Astrocyte of the spinal cord (primary cell): Measurements from ENCODE around the gene HNRNPL.
"Not testable (repeated sequence)": the region's sequence is repeated elsewhere in the genome, so short reads cannot be mapped to it uniquely, and the experiment has no call there.

ENCODE experiments used
- DNase-seq: peaks from one replicate; pipeline ENCODE4 v3.0.0; 2011; ENCODE audit warnings: low read depth, low spot score
- H3K4me3 ChIP-seq: 2 replicates; pipeline ENCODE4 v1.5.1; 2011; ENCODE audit warnings: low read depth, mild to moderate bottlenecking, low read length, moderate library complexity
- in situ Hi-C: cut with HindIII; loops from 2 replicates; pipeline ENCODE4 v1.10.0; 2017; ENCODE audit warnings: low sequenced_read_pairs
- TF ChIP-seq, protein P1 (sequence below): IDR thresholded peaks from 2 replicates; pipeline ENCODE4 v1.5.1; 2012; ENCODE audit warnings: low read depth, mild to moderate bottlenecking, low read length, inconsistent platforms

Gene HNRNPL

GRCh38 chr19:38869836-38870607 lies 20.2 kb upstream of the HNRNPL start:
- peak overlapping the region; percentile 43 for H3K4me3 ChIP-seq
- in situ Hi-C loops = no loop called here
- DNase-seq = peak; percentile 28
- TF ChIP-seq, protein P1, sequence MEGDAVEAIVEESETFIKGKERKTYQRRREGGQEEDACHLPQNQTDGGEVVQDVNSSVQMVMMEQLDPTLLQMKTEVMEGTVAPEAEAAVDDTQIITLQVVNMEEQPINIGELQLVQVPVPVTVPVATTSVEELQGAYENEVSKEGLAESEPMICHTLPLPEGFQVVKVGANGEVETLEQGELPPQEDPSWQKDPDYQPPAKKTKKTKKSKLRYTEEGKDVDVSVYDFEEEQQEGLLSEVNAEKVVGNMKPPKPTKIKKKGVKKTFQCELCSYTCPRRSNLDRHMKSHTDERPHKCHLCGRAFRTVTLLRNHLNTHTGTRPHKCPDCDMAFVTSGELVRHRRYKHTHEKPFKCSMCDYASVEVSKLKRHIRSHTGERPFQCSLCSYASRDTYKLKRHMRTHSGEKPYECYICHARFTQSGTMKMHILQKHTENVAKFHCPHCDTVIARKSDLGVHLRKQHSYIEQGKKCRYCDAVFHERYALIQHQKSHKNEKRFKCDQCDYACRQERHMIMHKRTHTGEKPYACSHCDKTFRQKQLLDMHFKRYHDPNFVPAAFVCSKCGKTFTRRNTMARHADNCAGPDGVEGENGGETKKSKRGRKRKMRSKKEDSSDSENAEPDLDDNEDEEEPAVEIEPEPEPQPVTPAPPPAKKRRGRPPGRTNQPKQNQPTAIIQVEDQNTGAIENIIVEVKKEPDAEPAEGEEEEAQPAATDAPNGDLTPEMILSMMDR = peak; percentile 79

DNA sequence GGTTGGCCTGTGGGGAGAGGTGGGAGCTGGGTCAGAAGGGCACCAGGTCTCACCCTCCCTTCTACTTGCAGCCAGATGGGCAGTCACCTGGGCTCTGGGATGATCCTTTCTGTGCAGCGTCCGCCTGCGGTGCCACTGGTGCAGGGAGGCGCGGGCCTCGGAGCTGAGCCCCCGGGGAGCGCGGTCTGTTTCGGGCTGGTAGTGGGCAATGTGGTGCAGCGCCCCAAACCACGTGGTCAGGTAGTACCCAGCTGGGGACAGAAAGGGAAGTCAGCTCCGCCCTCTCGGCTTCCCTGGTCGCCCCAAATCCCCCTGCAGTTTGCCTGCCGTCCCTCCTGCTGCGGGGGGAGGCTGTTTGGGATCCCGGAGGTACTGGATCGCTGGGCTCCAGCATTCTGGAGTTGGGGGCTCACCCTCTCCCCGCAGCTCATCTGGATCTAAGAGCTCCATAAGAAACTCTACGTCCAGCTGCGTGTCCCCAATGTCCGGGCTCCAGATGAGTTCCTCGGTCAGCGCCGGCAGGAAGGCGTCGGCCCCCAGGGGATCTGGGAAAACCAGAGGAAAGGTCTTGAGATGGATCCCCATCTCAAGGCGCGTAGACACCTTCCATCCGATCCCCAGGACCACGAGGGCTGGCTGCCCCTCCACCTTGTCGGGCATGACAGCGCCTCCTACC lies 19.5 kb upstream of the HNRNPL start:
- in situ Hi-C loops = no loop called here
- DNase-seq = no peak
- H3K4me3 ChIP-seq = peak overlapping the region; percentile 43
- TF ChIP-seq, protein P1 = no peak

DNA sequence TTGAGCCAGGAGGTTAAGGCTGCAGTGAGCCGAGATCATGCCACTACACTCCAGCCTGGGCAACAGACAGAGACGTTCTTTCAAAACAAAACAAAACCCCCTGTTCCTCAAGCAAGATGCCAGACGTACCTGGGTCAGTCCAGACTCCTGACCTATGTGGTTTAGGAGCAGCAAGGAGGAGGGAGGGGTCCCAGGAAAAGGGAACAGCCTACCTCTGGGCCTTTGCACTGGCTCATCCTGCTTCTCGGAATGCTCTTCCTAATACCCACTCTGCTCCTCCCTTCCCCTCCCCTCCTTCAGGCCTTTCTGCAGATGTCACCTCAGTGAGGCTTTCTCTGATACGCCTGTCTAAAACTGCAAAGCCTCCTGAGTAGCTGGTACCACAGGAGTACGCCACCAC lies 18.8 kb upstream of the HNRNPL start:
- no peak overlapping the region for H3K4me3 ChIP-seq
- in situ Hi-C loops = no loop called here
- TF ChIP-seq, protein P1 = no peak
- no peak for DNase-seq

DNA sequence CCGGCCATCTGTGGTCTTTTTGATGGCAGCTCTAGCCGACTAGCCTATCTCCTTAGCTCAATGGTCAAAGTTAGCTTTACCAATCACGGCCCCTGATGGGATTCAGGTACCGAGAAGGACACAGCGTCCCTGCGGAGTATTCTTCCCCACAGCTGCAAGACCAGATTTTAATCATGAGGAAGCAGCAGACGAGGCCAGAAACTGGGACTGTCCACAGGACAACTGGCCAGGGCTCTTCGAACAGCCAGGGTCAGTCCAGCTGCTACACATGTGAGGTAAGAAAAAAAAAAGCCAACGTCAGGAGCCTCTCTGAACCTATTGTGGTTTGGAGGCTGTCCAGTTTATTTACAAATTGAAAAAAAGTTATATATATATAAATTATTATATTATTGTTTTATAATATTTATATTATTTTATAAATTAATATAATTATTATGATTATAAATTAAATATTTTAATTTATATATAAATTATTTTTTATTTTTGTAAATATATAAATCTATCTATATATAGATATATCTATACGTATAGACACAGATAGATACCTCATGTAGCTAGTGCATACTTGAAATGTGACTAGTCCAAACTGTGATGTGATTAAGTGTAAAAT lies 17.5 kb upstream of the HNRNPL start:
- in situ Hi-C loops = no loop called here
- TF ChIP-seq, protein P1 = no peak
- H3K4me3 ChIP-seq = no peak overlapping the region
- no peak for DNase-seq

- in situ Hi-C loops = no loop called here
- DNase-seq = peak; percentile 27
- no peak overlapping the region for H3K4me3 ChIP-seq
- TF ChIP-seq, protein P1 = no peak
Measured at GRCh38 chr19:38862321-38863059, 12.7 kb upstream of the HNRNPL start.

DNA sequence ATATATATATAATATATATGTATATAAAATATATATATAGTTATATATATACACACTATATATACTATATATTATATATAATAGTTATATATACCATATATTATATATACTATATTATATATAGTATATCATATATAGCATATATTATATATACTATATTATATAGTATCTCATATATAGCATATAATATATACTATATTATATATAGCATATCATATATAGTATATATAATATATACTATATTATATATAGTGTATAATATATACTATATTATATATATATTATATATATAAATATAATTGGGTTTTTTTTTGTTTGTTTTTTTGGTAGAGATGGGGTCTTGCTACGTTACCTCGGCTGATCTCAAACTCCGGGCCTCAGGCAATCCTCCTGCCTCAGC lies 11.6 kb upstream of the HNRNPL start:
- DNase-seq = no peak
- H3K4me3 ChIP-seq = no peak overlapping the region
- in situ Hi-C loops = no loop called here
- TF ChIP-seq, protein P1 = no peak

DNA sequence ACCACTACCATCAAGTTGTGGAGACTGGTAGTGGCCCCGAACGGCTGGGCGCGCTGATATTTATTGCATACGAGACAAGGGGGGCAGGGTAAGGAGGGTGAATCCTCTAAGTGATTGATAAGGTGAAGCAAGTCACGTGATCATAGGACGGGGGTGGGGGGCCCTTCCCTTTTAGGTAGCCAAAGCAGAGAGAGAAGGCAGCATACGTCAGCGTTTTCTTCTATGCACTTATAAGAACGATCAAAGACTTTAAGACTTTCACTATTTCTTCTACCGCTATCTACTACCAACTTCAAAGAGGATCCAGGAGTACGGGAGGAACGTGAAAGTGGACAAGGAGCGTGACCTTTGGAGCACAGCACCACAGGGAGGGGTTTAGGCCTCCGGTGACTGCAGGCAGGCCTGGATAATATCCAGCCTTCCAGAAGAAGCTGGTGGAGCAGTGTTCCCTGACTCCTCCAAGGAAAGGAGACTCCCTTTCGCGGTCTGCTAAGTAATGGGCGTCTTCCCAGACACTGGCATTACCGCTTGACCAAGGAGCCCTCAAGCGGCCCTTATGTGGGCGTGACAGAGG lies 9.9 kb upstream of the HNRNPL start:
- in situ Hi-C loops, H3K4me3 ChIP-seq, DNase-seq: not testable (repeated sequence)
